Keratinocyte (primary cell): ENCODE measurements around the gene RAD9A. TPM values are rescaled to one million over a fixed set of nuclear protein-coding genes. Genes with fewer than 3 reads are reported as not detected.

Experiments used
- DNase-seq: peaks from one replicate; pipeline ENCODE4 v3.0.0-alpha.2; 2011; ENCODE audit warnings: low read depth, missing footprints, low spot score
- FAIRE-seq: peaks from 2 replicates; lab custom pipeline; 2011; peaks lifted over from hg19 to GRCh38; lab: Jason Lieb, UNC
- H2AFZ ChIP-seq: 2 replicates; pipeline ENCODE4 v1.6.0; 2012; ENCODE audit warnings: low read length, control low read depth, inconsistent platforms; ENCODE audit not compliant: control insufficient read depth
- H3K27ac ChIP-seq: 2 replicates; pipeline ENCODE4 v1.5.1; 2011; ENCODE audit warnings: low read length; ENCODE audit not compliant: control insufficient read depth, insufficient read depth
- H3K27me3 ChIP-seq: 3 replicates; pipeline ENCODE4 v1.6.0; 2011; ENCODE audit warnings: low read length; ENCODE audit not compliant: control insufficient read depth, insufficient read depth; ENCODE audit errors: extremely low read depth
- H3K36me3 ChIP-seq, 2 experiments: 2 replicates in 1 of 2; 3 replicates in 1 of 2; pipeline ENCODE4 v1.5.1; 2011; ENCODE audit warnings: low read length in 2 of 2, mild to moderate bottlenecking in 1 of 2; ENCODE audit not compliant: control insufficient read depth in 2 of 2, insufficient read depth in 2 of 2; ENCODE audit errors: extremely low read depth in 1 of 2
- H3K4me1 ChIP-seq: 3 replicates; pipeline ENCODE4 v1.5.1; 2011; ENCODE audit warnings: low read length; ENCODE audit not compliant: control insufficient read depth, insufficient read depth; ENCODE audit errors: extremely low read depth
- H3K4me2 ChIP-seq: 3 replicates; pipeline ENCODE4 v1.6.0; 2011; ENCODE audit warnings: low read depth, low read length; ENCODE audit not compliant: control insufficient read depth, insufficient read depth; ENCODE audit errors: extremely low read depth
- H3K4me3 ChIP-seq, 3 experiments: fragments of 200-600 bp in 1 of 3; sonication (generic) in 1 of 3; 2 replicates in 2 of 3; 3 replicates in 1 of 3; pipeline ENCODE4 v1.5.1; 2011 to 2016; ENCODE audit warnings: low read length in 3 of 3, mild to moderate bottlenecking in 3 of 3, control low read depth in 2 of 3, inconsistent platforms in 1 of 3, low read depth in 1 of 3, mixed read lengths in 1 of 3, mixed run types in 1 of 3, moderate library complexity in 1 of 3; ENCODE audit not compliant: control insufficient read depth in 2 of 3, insufficient read depth in 2 of 3; ENCODE audit errors: extremely low read depth in 1 of 3
- H3K79me2 ChIP-seq: 2 replicates; pipeline ENCODE4 v1.6.0; 2012; ENCODE audit warnings: low read length; ENCODE audit not compliant: control insufficient read depth, insufficient read depth
- H3K9ac ChIP-seq: 3 replicates; pipeline ENCODE4 v1.6.0; 2011; ENCODE audit warnings: low read length; ENCODE audit not compliant: control insufficient read depth, insufficient read depth; ENCODE audit errors: extremely low read depth
- H3K9me1 ChIP-seq: 3 replicates; pipeline ENCODE4 v1.6.0; 2011; ENCODE audit warnings: low read length; ENCODE audit not compliant: control insufficient read depth, insufficient read depth; ENCODE audit errors: extremely low read depth
- H3K9me3 ChIP-seq: 2 replicates; pipeline ENCODE4 v1.5.1; 2012; ENCODE audit warnings: low read depth, low read length; ENCODE audit not compliant: control insufficient read depth
- H4K20me1 ChIP-seq: 3 replicates; pipeline ENCODE4 v1.6.0; 2011; ENCODE audit warnings: low read length; ENCODE audit not compliant: control insufficient read depth, insufficient read depth; ENCODE audit errors: extremely low read depth
- EZH2 ChIP-seq: IDR thresholded peaks from one replicate; pipeline ENCODE4 v1.6.1; 2012; ENCODE audit warnings: inconsistent platforms, mild to moderate bottlenecking, low read length, moderate library complexity
- dilution Hi-C: fragments of 300-500 bp; cut with MboI; formaldehyde crosslinking; loops from one replicate; pipeline ENCODE4 v1.7.0; 2020; ENCODE audit warnings: low sequenced_read_pairs; ENCODE audit not compliant: extremely low pct_ligation_motif_present
- polyA plus RNA-seq, 5 experiments: library from polyadenylated mRNA; depleted of rRNA in 3 of 5; stranded (reverse) in 3 of 5; stranded (forward) in 1 of 5; unstranded in 1 of 5; fragments of >200 nt; gene quantifications; 1 replicate in 1 of 5; 2 replicates in 3 of 5; 3 replicates in 1 of 5; pipeline versions ENCODE4 v1.2.1 to v1.2.3, GENCODE V29; 2011 to 2012; ENCODE audit warnings: missing spikeins in 2 of 5, low read depth in 1 of 5, low replicate concordance in 1 of 5
- TF ChIP-seq, protein P1 (sequence below), 3 experiments: IDR thresholded peaks in 1 of 3; conservative IDR thresholded peaks in 1 of 3; optimal IDR thresholded peaks in 1 of 3; 2 replicates in 2 of 3; 3 replicates in 1 of 3; pipeline versions ENCODE3 to v1.5.1; 2011; ENCODE audit warnings: low read length in 3 of 3, mild to moderate bottlenecking in 3 of 3, moderate library complexity in 2 of 3, control low read depth in 1 of 3, inconsistent platforms in 1 of 3; ENCODE audit not compliant: insufficient read depth in 2 of 3; ENCODE audit errors: extremely low read depth in 1 of 3

RAD9A gene
- polyA plus RNA-seq, 1 donor (not counting 4 experiments of a cell fraction or from before 2014, with no cell fraction given): 5.7 TPM

DNA sequence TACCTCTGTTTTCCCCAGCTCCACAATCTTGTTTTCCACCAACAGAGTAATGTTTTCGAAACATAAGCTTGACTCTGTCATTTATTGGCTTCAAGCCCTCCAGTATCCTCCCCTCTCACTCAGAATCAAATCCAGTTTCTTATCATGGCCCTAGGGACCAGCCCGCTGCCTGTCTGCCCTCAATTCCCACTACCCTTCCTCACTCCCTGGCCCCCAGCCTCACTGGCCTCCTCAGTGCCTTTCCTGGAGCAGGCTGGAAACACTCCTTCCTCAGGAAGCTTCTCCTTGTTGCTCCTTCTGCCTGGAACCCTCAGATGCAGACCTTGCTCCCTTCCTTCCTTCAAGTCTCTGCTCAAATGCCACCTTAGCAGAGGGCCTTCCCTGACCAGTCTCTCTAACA, 42.3 kb upstream of the RAD9A start:
- Histone ChIP-seq H2AFZ (no peak overlapping the region), H3K9me3 (no peaks in the 10 kb centered on the region), H3K4me1 (peaks cover 41% of the 10 kb centered on the region), H3K9ac (no peak overlapping the region), H3K9me1 (peaks cover 3% of the 10 kb centered on the region), H3K79me2 (peaks cover 8% of the 10 kb centered on the region), H3K27me3 (no peaks in the 10 kb centered on the region), H4K20me1 (no peaks in the 10 kb centered on the region), H3K27ac (no peak overlapping the region), H3K4me2 (no peak overlapping the region), H3K36me3 (peaks cover 0 to 6% of the 10 kb centered on the region in 2 experiments), H3K4me3 (no peak overlapping the region)
- TF ChIP-seq, protein P1, sequence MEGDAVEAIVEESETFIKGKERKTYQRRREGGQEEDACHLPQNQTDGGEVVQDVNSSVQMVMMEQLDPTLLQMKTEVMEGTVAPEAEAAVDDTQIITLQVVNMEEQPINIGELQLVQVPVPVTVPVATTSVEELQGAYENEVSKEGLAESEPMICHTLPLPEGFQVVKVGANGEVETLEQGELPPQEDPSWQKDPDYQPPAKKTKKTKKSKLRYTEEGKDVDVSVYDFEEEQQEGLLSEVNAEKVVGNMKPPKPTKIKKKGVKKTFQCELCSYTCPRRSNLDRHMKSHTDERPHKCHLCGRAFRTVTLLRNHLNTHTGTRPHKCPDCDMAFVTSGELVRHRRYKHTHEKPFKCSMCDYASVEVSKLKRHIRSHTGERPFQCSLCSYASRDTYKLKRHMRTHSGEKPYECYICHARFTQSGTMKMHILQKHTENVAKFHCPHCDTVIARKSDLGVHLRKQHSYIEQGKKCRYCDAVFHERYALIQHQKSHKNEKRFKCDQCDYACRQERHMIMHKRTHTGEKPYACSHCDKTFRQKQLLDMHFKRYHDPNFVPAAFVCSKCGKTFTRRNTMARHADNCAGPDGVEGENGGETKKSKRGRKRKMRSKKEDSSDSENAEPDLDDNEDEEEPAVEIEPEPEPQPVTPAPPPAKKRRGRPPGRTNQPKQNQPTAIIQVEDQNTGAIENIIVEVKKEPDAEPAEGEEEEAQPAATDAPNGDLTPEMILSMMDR (optimal IDR thresholded peaks at IDR 0.05 in 1 of 3, IDR thresholded peaks at IDR 0.05 in 1 of 3, conservative IDR thresholded peaks at IDR 0.05 in 1 of 3; ENCODE audit: extremely low read depth in 1 of 3, insufficient read depth in 2 of 3, low read length in 3 of 3): no peak
- no peak for TF ChIP-seq EZH2
- DNase-seq (no peak), FAIRE-seq (no peak)
- dilution Hi-C loops: no loop called here

DNA sequence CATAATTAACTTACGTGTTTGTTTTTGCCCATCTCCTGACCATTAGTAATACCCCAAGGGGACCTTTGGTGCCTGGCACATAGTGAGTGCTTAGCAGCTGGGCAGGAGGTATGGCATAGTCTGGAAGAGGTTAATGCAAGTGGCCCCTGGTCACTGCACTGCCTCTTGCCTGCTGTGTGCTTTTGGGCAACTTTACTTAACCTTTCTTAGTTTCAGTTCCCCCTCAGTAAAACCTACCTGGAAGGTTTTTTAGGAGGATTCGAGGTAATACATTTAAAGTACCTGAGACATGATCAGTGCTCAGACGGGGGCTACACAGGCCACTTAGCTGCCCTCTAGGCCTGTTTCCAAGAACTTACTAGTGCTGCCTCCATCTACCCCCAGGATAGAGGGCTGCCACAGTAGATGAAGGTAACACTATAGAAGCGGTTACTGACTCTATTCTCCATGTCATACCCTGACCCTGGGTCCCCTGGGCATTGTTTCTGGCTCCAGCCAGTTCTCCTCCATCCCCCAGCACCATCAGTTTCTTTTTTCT, 41.8 kb upstream of the RAD9A start:
- H2AFZ ChIP-seq: no peak overlapping the region
- no peak overlapping the region for H3K27ac ChIP-seq
- H3K9me3 ChIP-seq: no peaks in the 10 kb centered on the region
- H3K4me1 ChIP-seq: peaks cover 46% of the 10 kb centered on the region
- H4K20me1 ChIP-seq: no peaks in the 10 kb centered on the region
- peaks cover 8% of the 10 kb centered on the region for H3K79me2 ChIP-seq
- H3K9ac ChIP-seq: no peak overlapping the region
- no peaks in the 10 kb centered on the region for H3K27me3 ChIP-seq
- peaks cover 3% of the 10 kb centered on the region for H3K9me1 ChIP-seq
- peaks cover 0 to 6% of the 10 kb centered on the region in 2 experiments for H3K36me3 ChIP-seq
- TF ChIP-seq, protein P1 (optimal IDR thresholded peaks at IDR 0.05 in 1 of 3, IDR thresholded peaks at IDR 0.05 in 1 of 3, conservative IDR thresholded peaks at IDR 0.05 in 1 of 3; ENCODE audit: extremely low read depth in 1 of 3, insufficient read depth in 2 of 3, low read length in 3 of 3): no peak
- TF ChIP-seq EZH2: no peak
- no peak for DNase-seq
- dilution Hi-C loops: no loop called here
- H3K4me2 ChIP-seq: no peak overlapping the region
- no peak overlapping the region for H3K4me3 ChIP-seq
- FAIRE-seq: no peak
